Chondrocyte (in vitro differentiated cells): ENCODE data around the gene EN2. TPM values are rescaled to one million over a fixed set of nuclear protein-coding genes. Genes with fewer than 3 reads are reported as not detected.

Experiments used
- DNase-seq: peaks from one replicate; pipeline ENCODE4 v3.0.0; 2021; ENCODE audit warnings: mixed read lengths, low spot score
- H3K27ac Mint-ChIP-seq: one replicate; pipeline ENCODE4 v1.8.0; 2021; ENCODE audit warnings: mild to moderate bottlenecking, moderate library complexity, mixed read lengths; ENCODE audit not compliant: unreplicated experiment
- H3K27me3 Mint-ChIP-seq: 2 replicates; pipeline ENCODE4 v1.8.0; 2021; ENCODE audit warnings: low read depth, mixed read lengths
- H3K36me3 Mint-ChIP-seq: 2 replicates; pipeline ENCODE4 v1.8.0; 2021; ENCODE audit warnings: low read depth, mixed read lengths
- H3K4me1 Mint-ChIP-seq: 2 replicates; pipeline ENCODE4 v1.8.0; 2021; ENCODE audit warnings: low read depth, mild to moderate bottlenecking, mixed read lengths
- H3K4me3 Mint-ChIP-seq: one replicate; pipeline ENCODE4 v1.8.0; 2021; ENCODE audit warnings: mild to moderate bottlenecking, moderate library complexity, mixed read lengths; ENCODE audit not compliant: unreplicated experiment
- H3K9me3 Mint-ChIP-seq: 2 replicates; pipeline ENCODE4 v1.8.0; 2021; ENCODE audit warnings: low read depth, mixed read lengths
- CTCF ChIP-seq: fragments of 200-600 bp; sonication (generic); IDR thresholded peaks from 2 replicates; pipeline ENCODE4 v1.5.0; 2021; ENCODE audit warnings: antibody characterized with exemption, mild to moderate bottlenecking, moderate library complexity
- total RNA-seq: library from RNA; stranded (reverse); gene quantifications from 3 replicates; pipeline ENCODE4 v1.2.1, GENCODE V29; 2021

EN2 gene
- total RNA-seq, 1 donor from 2014 or later: 0.15 TPM

GRCh38 chr7:155512246-155512887, 54.4 kb downstream of the EN2 start:
- Mint-ChIP-seq H3K4me1 (peaks cover 12% of the 10 kb centered on the region), H3K27ac (no peak overlapping the region), H3K27me3 (peaks cover 73% of the 10 kb centered on the region), H3K4me3 (no peak overlapping the region), H3K36me3 (peaks cover 5% of the 10 kb centered on the region), H3K9me3 (no peaks in the 10 kb centered on the region)
- TF ChIP-seq CTCF: no peak
- no peak for DNase-seq

- Mint-ChIP-seq H3K27me3 (peaks cover 74% of the 10 kb centered on the region), H3K9me3 (no peaks in the 10 kb centered on the region), H3K36me3 (peaks cover 5% of the 10 kb centered on the region), H3K27ac (no peak overlapping the region), H3K4me3 (no peak overlapping the region), H3K4me1 (peaks cover 12% of the 10 kb centered on the region)
- no peak for TF ChIP-seq CTCF
- DNase-seq: no peak
These were observed 55.8 kb downstream of the EN2 start for GRCh38 chr7:155513543-155514285.

GRCh38 chr7:155514296-155514695, 56.4 kb downstream of the EN2 start:
- no peak for DNase-seq
- Mint-ChIP-seq H3K9me3 (no peaks in the 10 kb centered on the region), H3K27ac (no peak overlapping the region), H3K27me3 (peaks cover 68% of the 10 kb centered on the region), H3K36me3 (peaks cover 3% of the 10 kb centered on the region), H3K4me3 (no peak overlapping the region), H3K4me1 (peaks cover 7% of the 10 kb centered on the region)
- TF ChIP-seq CTCF: no peak

Other genes starting within 250 kb of the EN2 start
- gene INSIG1, start 160.3 kb upstream of the EN2 start, total RNA-seq: 21.3 to 33.7 TPM (median 31.8 TPM) in 3 replicates
- gene CNPY1, start 88.4 kb downstream of the EN2 start, total RNA-seq: not detected in 3 replicates
- 43.8 to 45.7 TPM (median 44.2 TPM) in 3 replicates for gene RBM33, start 186.5 kb downstream of the EN2 start, total RNA-seq